HepG2 (cell line): ENCODE results near the gene PNPLA2. TPM values are rescaled to one million over a fixed set of nuclear protein-coding genes. Genes with fewer than 3 reads are reported as not detected.

ENCODE experiments used
- ATF7-NPFF ChIP-seq: sonication (generic); formaldehyde crosslinking; IDR thresholded peaks from 2 replicates; pipeline ENCODE4 v1.8.1; 2023; ENCODE audit warnings: mild to moderate bottlenecking, low read depth, missing genetic modification reagents, moderate library complexity
- CCDC6 ChIP-seq: sonication (generic); formaldehyde crosslinking; IDR thresholded peaks from 2 replicates; pipeline ENCODE4 v1.8.1; 2022; ENCODE audit warnings: mild to moderate bottlenecking, missing genetic modification reagents, moderate library complexity
- ETV6 ChIP-seq: sonication (generic); formaldehyde crosslinking; conservative IDR thresholded peaks from 2 replicates; pipeline ENCODE4 v1.4.0; 2020; ENCODE audit warnings: missing genetic modification reagents
- GTF2F1 ChIP-seq: fragments of 150-350 bp; IDR thresholded peaks from 2 replicates; pipeline ENCODE4 v1.6.1; 2014; ENCODE audit warnings: low read length
- GTF3A ChIP-seq: sonication (generic); formaldehyde crosslinking; conservative IDR thresholded peaks from 2 replicates; pipeline ENCODE4 v1.4.0; 2020; ENCODE audit warnings: mild to moderate bottlenecking, missing genetic modification reagents
- MAFF ChIP-seq: IDR thresholded peaks from 2 replicates; pipeline ENCODE4 v1.6.1; 2011; ENCODE audit warnings: low read depth, low read length, improper control_type of control experiment
- MED1 ChIP-seq: sonication (generic); formaldehyde crosslinking; IDR thresholded peaks from 2 replicates; pipeline ENCODE4 v1.4.0; 2020; ENCODE audit warnings: missing genetic modification reagents
- NR2F6 ChIP-seq, 2 experiments: IDR thresholded peaks; 2 replicates each; pipeline ENCODE4 v1.6.1; 2016; ENCODE audit warnings: antibody characterized with exemption in 1 of 2, mild to moderate bottlenecking in 1 of 2
- PTBP1 ChIP-seq: fragments of 200-400 bp; formaldehyde crosslinking; IDR thresholded peaks from 2 replicates; pipeline ENCODE4 v1.6.1; 2018; ENCODE audit warnings: low read length, low read depth; ENCODE audit not compliant: poor library complexity, severe bottlenecking
- TBX2 ChIP-seq: sonication (generic); formaldehyde crosslinking; IDR thresholded peaks from 2 replicates; pipeline ENCODE4 v1.5.0; 2020; ENCODE audit warnings: missing genetic modification reagents, mild to moderate bottlenecking, borderline replicate concordance
- ZNF33A ChIP-seq: sonication (generic); formaldehyde crosslinking; IDR thresholded peaks from 2 replicates; pipeline ENCODE4 v1.5.1; 2020; ENCODE audit warnings: missing genetic modification reagents, mild to moderate bottlenecking, moderate library complexity, borderline replicate concordance
- ZNF557 ChIP-seq: sonication (generic); formaldehyde crosslinking; IDR thresholded peaks from 2 replicates; pipeline ENCODE4 v1.4.0; 2020; ENCODE audit warnings: missing genetic modification reagents
- ZNF891 ChIP-seq: sonication (generic); formaldehyde crosslinking; IDR thresholded peaks from 2 replicates; pipeline ENCODE4 v1.5.0; 2020; ENCODE audit warnings: mild to moderate bottlenecking, missing genetic modification reagents
- ZSCAN20 ChIP-seq: sonication (generic); formaldehyde crosslinking; IDR thresholded peaks from 2 replicates; pipeline ENCODE4 v1.4.0; 2020; ENCODE audit warnings: missing genetic modification reagents, mild to moderate bottlenecking, borderline replicate concordance
- polyA plus RNA-seq, 8 experiments: library from polyadenylated mRNA; depleted of rRNA in 3 of 8; stranded (reverse) in 7 of 8; unstranded in 1 of 8; fragments of >200 nt; fragmentation: Illumina TruSeq in 4 of 8; extraction: Trizol in 4 of 8; gene quantifications; 2 replicates each; pipeline versions ENCODE4 v1.2.1 to v1.2.3, GENCODE V29; 2011 to 2016; ENCODE audit warnings: low read depth in 4 of 8, missing spikeins in 1 of 8, mixed read lengths in 1 of 8; ENCODE audit not compliant: insufficient read depth in 1 of 8
- total RNA-seq, 5 experiments: library from RNA; depleted of rRNA; stranded (reverse); fragments of >200 nt; fragmentation: Illumina TruSeq; extraction: Trizol; gene quantifications; 2 replicates each; pipeline ENCODE4 v1.2.3, GENCODE V29; 2016; ENCODE audit warnings: low read depth in 1 of 5
- TF ChIP-seq, protein P1 (sequence below): IDR thresholded peaks from 2 replicates; pipeline ENCODE4 v1.6.1; 2016; ENCODE audit warnings: missing compliant biosample characterization, missing genetic modification reagents, borderline replicate concordance
- TF ChIP-seq, protein P2 (sequence below), 2 experiments: sonication (generic) in 1 of 2; formaldehyde crosslinking in 1 of 2; IDR thresholded peaks; 2 replicates each; pipeline versions ENCODE4 v1.4.0 to v1.6.1; 2018 to 2020; ENCODE audit warnings: missing genetic modification reagents in 2 of 2, borderline replicate concordance in 1 of 2, low read depth in 1 of 2, mild to moderate bottlenecking in 1 of 2, missing biosample characterization in 1 of 2
- TF ChIP-seq, protein P3 (sequence below): sonication (generic); formaldehyde crosslinking; IDR thresholded peaks from 2 replicates; pipeline ENCODE4 v1.4.0; 2020; ENCODE audit warnings: missing genetic modification reagents
- TF ChIP-seq, protein P4 (sequence below): sonication (generic); formaldehyde crosslinking; IDR thresholded peaks from 2 replicates; pipeline ENCODE4 v1.4.0; 2020; ENCODE audit warnings: low read depth, missing genetic modification reagents

PNPLA2 gene
- total and polyA plus RNA-seq, 2 of the 13 experiments (the other 11 are each of a cell fraction or from before 2014, with no cell fraction given) = 10.5 to 43.2 TPM

DNA sequence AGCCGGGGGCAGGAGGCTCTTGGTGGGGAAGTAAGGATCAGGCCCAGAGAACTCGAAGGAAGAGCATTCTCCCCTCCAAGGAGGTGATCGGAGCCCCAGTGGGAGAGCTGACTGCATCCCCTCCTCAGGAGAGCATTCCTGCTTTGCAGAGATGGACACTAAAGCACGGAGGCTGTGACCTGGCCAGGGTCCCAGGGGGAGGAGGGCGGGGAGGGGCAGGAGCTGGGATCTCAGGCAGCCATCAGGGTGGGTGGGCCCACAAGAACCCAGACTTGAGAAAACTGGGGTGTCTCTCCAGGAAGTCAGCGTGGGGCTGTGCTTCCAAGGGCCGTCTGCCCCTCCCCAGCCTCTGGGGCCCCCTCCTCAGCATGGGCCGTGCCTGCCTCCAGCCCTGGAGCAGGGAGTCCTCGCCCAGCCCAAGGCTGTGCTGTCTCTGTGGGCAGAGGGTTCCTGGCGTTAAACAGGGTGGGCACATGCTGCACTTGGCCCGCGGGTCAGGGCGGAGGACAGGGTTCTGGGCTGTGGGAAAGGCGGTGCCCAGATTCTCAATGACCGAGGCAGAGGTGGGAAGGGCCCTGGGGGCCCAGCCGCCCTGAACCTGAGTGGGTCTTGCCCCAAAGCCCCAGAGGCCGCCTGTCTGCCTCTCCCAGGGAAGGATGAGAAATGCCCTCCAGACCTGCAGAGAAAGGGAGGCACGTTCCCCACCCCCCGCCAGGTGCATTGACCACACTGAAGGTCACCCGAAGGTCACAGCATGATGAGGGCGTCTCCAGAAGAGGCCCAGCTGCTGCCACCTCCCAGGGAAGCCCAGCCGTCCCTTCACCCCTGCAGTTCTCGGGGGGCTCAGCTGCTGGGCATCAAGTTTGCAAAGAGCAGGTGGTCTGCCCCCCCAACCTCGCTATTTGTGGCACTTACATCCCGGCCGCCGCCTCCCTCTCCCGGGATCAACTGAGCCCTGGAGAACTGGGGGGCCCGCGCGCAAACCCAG is 29.5 kb upstream of the PNPLA2 start (continued):
- TF ChIP-seq, protein P1, sequence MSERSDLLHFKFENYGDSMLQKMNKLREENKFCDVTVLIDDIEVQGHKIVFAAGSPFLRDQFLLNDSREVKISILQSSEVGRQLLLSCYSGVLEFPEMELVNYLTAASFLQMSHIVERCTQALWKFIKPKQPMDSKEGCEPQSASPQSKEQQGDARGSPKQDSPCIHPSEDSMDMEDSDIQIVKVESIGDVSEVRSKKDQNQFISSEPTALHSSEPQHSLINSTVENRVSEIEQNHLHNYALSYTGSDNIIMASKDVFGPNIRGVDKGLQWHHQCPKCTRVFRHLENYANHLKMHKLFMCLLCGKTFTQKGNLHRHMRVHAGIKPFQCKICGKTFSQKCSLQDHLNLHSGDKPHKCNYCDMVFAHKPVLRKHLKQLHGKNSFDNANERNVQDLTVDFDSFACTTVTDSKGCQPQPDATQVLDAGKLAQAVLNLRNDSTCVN = no peak
- TF ChIP-seq, protein P2, sequence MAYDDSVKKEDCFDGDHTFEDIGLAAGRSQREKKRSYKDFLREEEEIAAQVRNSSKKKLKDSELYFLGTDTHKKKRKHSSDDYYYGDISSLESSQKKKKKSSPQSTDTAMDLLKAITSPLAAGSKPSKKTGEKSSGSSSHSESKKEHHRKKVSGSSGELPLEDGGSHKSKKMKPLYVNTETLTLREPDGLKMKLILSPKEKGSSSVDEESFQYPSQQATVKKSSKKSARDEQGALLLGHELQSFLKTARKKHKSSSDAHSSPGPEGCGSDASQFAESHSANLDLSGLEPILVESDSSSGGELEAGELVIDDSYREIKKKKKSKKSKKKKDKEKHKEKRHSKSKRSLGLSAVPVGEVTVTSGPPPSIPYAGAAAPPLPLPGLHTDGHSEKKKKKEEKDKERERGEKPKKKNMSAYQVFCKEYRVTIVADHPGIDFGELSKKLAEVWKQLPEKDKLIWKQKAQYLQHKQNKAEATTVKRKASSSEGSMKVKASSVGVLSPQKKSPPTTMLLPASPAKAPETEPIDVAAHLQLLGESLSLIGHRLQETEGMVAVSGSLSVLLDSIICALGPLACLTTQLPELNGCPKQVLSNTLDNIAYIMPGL (CRISPR knock-in tag; IDR thresholded peaks at IDR 0.05; ENCODE audit: borderline replicate concordance in 1 of 2, low read depth in 1 of 2) = no peak
- no peak for TF ChIP-seq GTF2F1
- no peak for TF ChIP-seq PTBP1
- no peak for TF ChIP-seq ATF7-NPFF
- TF ChIP-seq ZSCAN20 (CRISPR knock-in tag) = no peak
- TF ChIP-seq GTF3A = no peak
- no peak for TF ChIP-seq ZNF33A (CRISPR knock-in tag)
- no peak for TF ChIP-seq MAFF
- TF ChIP-seq CCDC6 (CRISPR knock-in tag) = no peak
- TF ChIP-seq, protein P3, sequence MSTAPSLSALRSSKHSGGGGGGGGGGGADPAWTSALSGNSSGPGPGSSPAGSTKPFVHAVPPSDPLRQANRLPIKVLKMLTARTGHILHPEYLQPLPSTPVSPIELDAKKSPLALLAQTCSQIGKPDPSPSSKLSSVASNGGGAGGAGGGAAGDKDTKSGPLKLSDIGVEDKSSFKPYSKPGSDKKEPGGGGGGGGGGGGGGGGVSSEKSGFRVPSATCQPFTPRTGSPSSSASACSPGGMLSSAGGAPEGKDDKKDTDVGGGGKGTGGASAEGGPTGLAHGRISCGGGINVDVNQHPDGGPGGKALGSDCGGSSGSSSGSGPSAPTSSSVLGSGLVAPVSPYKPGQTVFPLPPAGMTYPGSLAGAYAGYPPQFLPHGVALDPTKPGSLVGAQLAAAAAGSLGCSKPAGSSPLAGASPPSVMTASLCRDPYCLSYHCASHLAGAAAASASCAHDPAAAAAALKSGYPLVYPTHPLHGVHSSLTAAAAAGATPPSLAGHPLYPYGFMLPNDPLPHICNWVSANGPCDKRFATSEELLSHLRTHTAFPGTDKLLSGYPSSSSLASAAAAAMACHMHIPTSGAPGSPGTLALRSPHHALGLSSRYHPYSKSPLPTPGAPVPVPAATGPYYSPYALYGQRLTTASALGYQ (CRISPR knock-in tag) = no peak
- TF ChIP-seq ZNF891 (CRISPR knock-in tag) = no peak
- no peak for TF ChIP-seq TBX2 (CRISPR knock-in tag)
- TF ChIP-seq NR2F6 (IDR thresholded peaks at IDR 0.05) = no peak
- 0 out of 2 replicates have a peak, but pooled peaks have one; percentile 10 for TF ChIP-seq NR2F6 (CRISPR knock-in tag; IDR thresholded peaks at IDR 0.05)
- TF ChIP-seq ETV6 = no peak
- TF ChIP-seq MED1 = no peak
- no peak for TF ChIP-seq ZNF557
- TF ChIP-seq, protein P4, sequence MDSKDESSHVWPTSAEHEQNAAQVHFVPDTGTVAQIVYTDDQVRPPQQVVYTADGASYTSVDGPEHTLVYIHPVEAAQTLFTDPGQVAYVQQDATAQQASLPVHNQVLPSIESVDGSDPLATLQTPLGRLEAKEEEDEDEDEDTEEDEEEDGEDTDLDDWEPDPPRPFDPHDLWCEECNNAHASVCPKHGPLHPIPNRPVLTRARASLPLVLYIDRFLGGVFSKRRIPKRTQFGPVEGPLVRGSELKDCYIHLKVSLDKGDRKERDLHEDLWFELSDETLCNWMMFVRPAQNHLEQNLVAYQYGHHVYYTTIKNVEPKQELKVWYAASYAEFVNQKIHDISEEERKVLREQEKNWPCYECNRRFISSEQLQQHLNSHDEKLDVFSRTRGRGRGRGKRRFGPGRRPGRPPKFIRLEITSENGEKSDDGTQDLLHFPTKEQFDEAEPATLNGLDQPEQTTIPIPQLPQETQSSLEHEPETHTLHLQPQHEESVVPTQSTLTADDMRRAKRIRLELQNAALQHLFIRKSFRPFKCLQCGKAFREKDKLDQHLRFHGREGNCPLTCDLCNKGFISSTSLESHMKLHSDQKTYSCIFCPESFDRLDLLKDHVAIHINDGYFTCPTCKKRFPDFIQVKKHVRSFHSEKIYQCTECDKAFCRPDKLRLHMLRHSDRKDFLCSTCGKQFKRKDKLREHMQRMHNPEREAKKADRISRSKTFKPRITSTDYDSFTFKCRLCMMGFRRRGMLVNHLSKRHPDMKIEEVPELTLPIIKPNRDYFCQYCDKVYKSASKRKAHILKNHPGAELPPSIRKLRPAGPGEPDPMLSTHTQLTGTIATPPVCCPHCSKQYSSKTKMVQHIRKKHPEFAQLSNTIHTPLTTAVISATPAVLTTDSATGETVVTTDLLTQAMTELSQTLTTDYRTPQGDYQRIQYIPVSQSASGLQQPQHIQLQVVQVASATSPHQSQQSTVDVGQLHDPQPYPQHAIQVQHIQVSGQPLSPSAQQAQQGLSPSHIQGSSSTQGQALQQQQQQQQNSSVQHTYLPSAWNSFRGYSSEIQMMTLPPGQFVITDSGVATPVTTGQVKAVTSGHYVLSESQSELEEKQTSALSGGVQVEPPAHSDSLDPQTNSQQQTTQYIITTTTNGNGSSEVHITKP (CRISPR knock-in tag) = no peak
